Muscle layer of colon (tissue), 2 donors: Measurements from ENCODE around the gene RBM6.
"Not testable (repeated sequence)": the region's sequence is repeated elsewhere in the genome, so short reads cannot be mapped to it uniquely, and the experiment has no call there.

Source experiments
- H3K27ac ChIP-seq: one replicate; pipeline ENCODE4 v1.7.0; 2013; ENCODE audit warnings: low read depth, mild to moderate bottlenecking, low read length, moderate library complexity
- H3K27me3 ChIP-seq, 2 donors: one replicate each; pipeline ENCODE4 v1.7.0; 2013; ENCODE audit warnings: low read length in 2 of 2, mild to moderate bottlenecking in 2 of 2; ENCODE audit not compliant: insufficient read depth in 2 of 2, control insufficient read depth in 1 of 2
- H3K36me3 ChIP-seq: one replicate; pipeline ENCODE4 v1.7.0; 2013; ENCODE audit warnings: mild to moderate bottlenecking, low read length; ENCODE audit not compliant: insufficient read depth
- H3K4me1 ChIP-seq: one replicate; pipeline ENCODE4 v1.7.0; 2013; ENCODE audit warnings: mild to moderate bottlenecking, low read length; ENCODE audit not compliant: insufficient read depth
- H3K4me3 ChIP-seq, 2 donors: one replicate each; pipeline ENCODE4 v1.7.0; 2013; ENCODE audit warnings: low read length in 2 of 2, low read depth in 1 of 2, mild to moderate bottlenecking in 1 of 2, moderate library complexity in 1 of 2
- H3K9ac ChIP-seq: one replicate; pipeline ENCODE4 v1.7.0; 2013; ENCODE audit warnings: low read length
- H3K9me3 ChIP-seq: one replicate; pipeline ENCODE4 v1.7.0; 2013; ENCODE audit warnings: mild to moderate bottlenecking, low read length
- donor health status: abdominal sarcoma.
- donor health status: Adenocarcinoma of cecum.

Gene RBM6

GRCh38 chr3:49996016-49996415 lies 56.1 kb downstream of the RBM6 start:
- Histone ChIP-seq H3K36me3 (peaks cover 10% of the 10 kb centered on the region), H3K9me3 (no peaks in the 10 kb centered on the region), H3K4me1 (no peaks in the 10 kb centered on the region), H3K27me3 (no peaks in the 10 kb centered on the region), H3K9ac (no peak overlapping the region), H3K27ac (no peak overlapping the region), H3K4me3 (no peak overlapping the region)

GRCh38 chr3:49997862-49998261 lies 57.9 kb downstream of the RBM6 start:
- Histone ChIP-seq H3K9me3 (no peaks in the 10 kb centered on the region), H3K9ac (no peak overlapping the region), H3K4me3 (no peak overlapping the region), H3K4me1 (no peaks in the 10 kb centered on the region), H3K27me3 (no peaks in the 10 kb centered on the region), H3K27ac (no peak overlapping the region), H3K36me3 (peaks cover 14% of the 10 kb centered on the region)

DNA sequence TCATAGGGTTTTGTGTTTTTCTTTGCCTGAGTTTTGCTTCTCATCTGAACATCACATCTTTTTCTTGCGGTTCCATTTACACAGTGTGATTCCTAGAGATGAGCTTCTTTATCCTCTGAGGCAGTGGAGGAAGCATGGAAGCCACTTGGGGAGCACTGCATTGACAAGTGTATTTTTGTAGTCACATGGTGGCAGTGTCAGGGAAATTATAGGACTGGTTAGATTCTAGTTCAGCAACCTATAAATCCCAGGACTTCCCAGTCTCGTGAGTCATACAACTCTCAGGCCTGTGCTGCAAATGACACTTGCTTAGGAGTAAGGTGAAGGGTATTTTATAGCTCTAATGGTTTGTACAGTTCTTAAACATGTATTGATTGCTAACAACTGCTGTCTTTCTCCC lies 58.4 kb downstream of the RBM6 start:
- H3K9me3 ChIP-seq = no peaks in the 10 kb centered on the region
- H3K4me3 ChIP-seq = no peak overlapping the region
- peaks cover 14% of the 10 kb centered on the region for H3K36me3 ChIP-seq
- no peaks in the 10 kb centered on the region for H3K27me3 ChIP-seq
- H3K9ac ChIP-seq = no peak overlapping the region
- H3K4me1 ChIP-seq = no peaks in the 10 kb centered on the region
- no peak overlapping the region for H3K27ac ChIP-seq

DNA sequence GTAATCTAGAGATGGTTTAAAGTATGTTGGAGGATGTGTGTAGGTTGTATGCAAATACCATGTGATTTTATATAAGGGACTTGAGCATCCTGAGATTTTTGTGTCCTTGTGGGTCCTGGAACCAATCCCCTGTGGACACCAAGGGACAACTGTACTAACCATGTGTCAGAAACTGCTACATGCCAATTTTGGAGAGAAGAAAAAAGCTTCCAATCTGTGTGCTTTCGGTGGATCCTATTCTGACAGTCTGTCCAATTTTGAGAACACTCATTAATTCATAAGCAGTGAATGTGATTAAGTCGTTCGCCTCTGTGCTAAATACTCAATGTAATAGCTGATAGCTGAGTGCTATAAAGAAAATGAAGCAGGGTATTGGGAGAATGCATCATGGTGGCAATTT lies 61.6 kb downstream of the RBM6 start:
- Histone ChIP-seq H3K27me3 (no peaks in the 10 kb centered on the region), H3K9ac (no peak overlapping the region), H3K36me3 (peaks cover 14% of the 10 kb centered on the region), H3K4me1 (no peaks in the 10 kb centered on the region), H3K9me3 (no peaks in the 10 kb centered on the region), H3K4me3 (no peak overlapping the region), H3K27ac (no peak overlapping the region)

DNA sequence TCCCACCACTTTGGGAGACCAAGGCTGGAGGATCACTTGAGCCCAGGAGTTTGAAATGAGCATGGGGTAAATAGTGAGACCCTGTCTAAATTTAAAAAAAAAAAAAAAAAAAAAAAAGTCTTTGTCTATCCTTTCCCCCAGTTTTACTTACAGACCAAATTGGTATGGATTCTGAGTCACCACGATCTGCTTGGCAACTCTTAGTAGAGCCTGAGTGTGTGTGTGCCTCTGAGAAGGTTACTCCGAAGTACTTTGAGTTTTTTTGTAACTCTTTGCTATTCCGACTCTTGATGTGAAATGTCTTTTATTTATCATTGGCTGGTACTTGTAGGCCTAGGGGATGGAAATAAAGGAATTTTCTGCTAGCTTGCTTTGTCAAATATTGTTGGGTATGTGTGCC lies 63.3 kb downstream of the RBM6 start:
- H3K36me3 ChIP-seq = peaks cover 14% of the 10 kb centered on the region
- H3K4me1 ChIP-seq = no peaks in the 10 kb centered on the region
- no peak overlapping the region for H3K9ac ChIP-seq
- H3K27ac ChIP-seq = no peak overlapping the region
- no peaks in the 10 kb centered on the region for H3K27me3 ChIP-seq
- no peak overlapping the region for H3K4me3 ChIP-seq
- H3K9me3 ChIP-seq = no peaks in the 10 kb centered on the region

DNA sequence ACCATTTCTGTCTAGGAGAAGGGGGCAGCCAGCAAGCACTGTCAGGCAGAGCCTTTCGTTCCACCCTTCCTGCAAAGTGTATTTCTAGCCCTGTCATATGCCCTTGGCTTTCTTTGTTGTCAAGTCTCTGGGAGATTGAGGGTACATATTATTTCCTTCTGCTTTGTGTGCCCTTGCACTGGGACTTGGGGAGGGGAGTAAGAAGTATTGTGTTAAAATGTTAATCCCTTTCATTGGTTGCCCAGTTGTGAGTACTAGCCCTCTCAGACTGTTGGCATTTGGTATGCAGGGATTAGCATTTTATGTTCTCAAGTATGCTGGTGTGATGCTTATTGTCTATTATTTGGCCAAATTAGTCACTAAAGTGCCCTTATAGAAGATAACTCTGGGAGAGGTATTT lies 63.9 kb downstream of the RBM6 start:
- Histone ChIP-seq H3K4me3 (no peak overlapping the region), H3K27ac (no peak overlapping the region), H3K9ac (no peak overlapping the region), H3K9me3 (no peaks in the 10 kb centered on the region), H3K4me1 (no peaks in the 10 kb centered on the region), H3K27me3 (no peaks in the 10 kb centered on the region), H3K36me3 (peaks cover 14% of the 10 kb centered on the region)

DNA sequence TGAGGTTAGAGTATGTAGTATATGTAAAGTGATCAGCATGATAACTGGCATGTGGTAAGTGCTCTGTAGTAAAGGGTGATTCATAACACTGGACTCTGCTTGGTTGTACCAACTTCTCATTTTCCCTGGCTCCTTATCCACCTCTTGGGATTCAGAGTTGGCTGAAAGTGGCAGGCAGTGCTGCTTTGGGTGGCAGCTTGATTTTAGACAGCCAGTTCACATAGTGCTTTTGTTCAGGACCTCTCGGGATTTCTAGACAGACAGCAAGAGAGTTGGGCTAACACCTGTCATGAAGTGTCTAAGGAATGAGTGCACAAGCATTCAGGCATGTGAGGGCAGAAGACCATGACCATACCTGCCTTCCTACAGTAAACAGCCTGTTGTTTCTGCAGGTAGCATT lies 69.0 kb downstream of the RBM6 start:
- Histone ChIP-seq H3K27me3 (no peaks in the 10 kb centered on the region), H3K9me3 (no peaks in the 10 kb centered on the region), H3K27ac (no peak overlapping the region), H3K36me3 (no peaks in the 10 kb centered on the region), H3K9ac (no peak overlapping the region), H3K4me3 (no peak overlapping the region), H3K4me1 (no peaks in the 10 kb centered on the region)

- H3K9me3 ChIP-seq = no peaks in the 10 kb centered on the region
- no peak overlapping the region for H3K27ac ChIP-seq
- H3K9ac ChIP-seq = no peak overlapping the region
- no peaks in the 10 kb centered on the region for H3K4me1 ChIP-seq
- no peaks in the 10 kb centered on the region for H3K27me3 ChIP-seq
- no peaks in the 10 kb centered on the region for H3K36me3 ChIP-seq
- no peak overlapping the region for H3K4me3 ChIP-seq
Observed at GRCh38 chr3:50010959-50011358, 71.0 kb downstream of the RBM6 start.

GRCh38 chr3:50015918-50016317 lies 76.0 kb downstream of the RBM6 start:
- Histone ChIP-seq H3K27ac (no peak overlapping the region), H3K9ac (no peak overlapping the region), H3K4me3 (no peak overlapping the region), H3K9me3 (no peaks in the 10 kb centered on the region), H3K36me3 (peaks cover 3% of the 10 kb centered on the region), H3K4me1 (no peaks in the 10 kb centered on the region), H3K27me3 (no peaks in the 10 kb centered on the region)

DNA sequence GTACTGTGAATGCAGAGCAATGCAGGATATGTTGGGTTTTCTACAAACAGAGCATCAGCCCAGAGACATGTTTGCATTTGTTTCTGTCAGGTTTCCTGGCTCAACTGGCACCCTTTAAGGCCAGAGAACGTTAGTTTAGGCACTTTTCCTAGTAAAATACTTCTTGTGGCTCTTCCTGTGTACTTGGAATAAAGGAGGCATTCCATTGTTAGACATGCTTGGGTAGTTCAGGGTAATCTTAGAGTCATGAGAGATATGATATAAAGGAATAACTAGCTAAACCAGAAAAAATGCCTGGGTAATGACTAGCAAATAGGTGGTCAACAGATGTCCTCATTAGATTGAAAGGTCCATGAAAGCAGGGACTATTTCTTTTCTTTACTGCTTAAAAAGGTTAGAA lies 88.4 kb downstream of the RBM6 start:
- Histone ChIP-seq H3K36me3 (no peaks in the 10 kb centered on the region), H3K4me1 (no peaks in the 10 kb centered on the region), H3K27me3 (no peaks in the 10 kb centered on the region), H3K4me3 (no peak overlapping the region), H3K9me3 (no peaks in the 10 kb centered on the region), H3K27ac (no peak overlapping the region), H3K9ac (no peak overlapping the region)

- not testable (repeated sequence) for H3K9ac ChIP-seq, H3K27ac ChIP-seq, H3K4me1 ChIP-seq, H3K9me3 ChIP-seq, H3K27me3 ChIP-seq, H3K36me3 ChIP-seq, H3K4me3 ChIP-seq
Observed at GRCh38 chr3:50031201-50031600, 91.3 kb downstream of the RBM6 start.

- Histone ChIP-seq H3K27me3 (no peaks in the 10 kb centered on the region), H3K36me3 (peaks cover 28% of the 10 kb centered on the region), H3K4me1 (no peaks in the 10 kb centered on the region), H3K4me3 (no peak overlapping the region), H3K9me3 (no peaks in the 10 kb centered on the region), H3K27ac (no peak overlapping the region), H3K9ac (no peak overlapping the region)
Observed at GRCh38 chr3:50044976-50045375, 105.0 kb downstream of the RBM6 start.
